ENCODE data around the gene NUP62.
"Not testable (repeated sequence)": the region's sequence is repeated elsewhere in the genome, so short reads cannot be mapped to it uniquely, and the experiment has no call there.

NUP62 gene

DNA sequence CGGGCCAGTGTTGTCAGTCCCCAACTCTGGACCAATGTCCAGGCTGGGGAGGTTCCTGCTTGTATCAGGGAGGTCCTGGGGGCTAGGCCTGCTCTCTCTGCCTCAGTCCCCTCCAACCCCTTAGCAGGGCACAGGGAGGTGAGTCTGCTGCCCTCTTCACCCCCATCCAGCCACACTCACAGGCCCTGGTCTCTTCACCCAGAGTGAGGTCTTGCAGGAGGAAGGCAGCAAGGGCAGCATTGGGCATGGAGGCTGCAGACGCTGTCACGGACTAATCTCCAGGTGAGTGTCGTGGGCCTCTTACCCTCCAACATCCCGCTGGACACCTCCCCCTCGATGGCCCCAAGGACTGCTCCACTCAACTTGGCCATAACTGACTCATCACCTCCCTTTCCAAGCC is 43.5 kb upstream of the NUP62 start:
- DNase-seq (ENCODE audit: extremely low read depth, low read depth), result no peak
- TF ChIP-seq, protein P1, sequence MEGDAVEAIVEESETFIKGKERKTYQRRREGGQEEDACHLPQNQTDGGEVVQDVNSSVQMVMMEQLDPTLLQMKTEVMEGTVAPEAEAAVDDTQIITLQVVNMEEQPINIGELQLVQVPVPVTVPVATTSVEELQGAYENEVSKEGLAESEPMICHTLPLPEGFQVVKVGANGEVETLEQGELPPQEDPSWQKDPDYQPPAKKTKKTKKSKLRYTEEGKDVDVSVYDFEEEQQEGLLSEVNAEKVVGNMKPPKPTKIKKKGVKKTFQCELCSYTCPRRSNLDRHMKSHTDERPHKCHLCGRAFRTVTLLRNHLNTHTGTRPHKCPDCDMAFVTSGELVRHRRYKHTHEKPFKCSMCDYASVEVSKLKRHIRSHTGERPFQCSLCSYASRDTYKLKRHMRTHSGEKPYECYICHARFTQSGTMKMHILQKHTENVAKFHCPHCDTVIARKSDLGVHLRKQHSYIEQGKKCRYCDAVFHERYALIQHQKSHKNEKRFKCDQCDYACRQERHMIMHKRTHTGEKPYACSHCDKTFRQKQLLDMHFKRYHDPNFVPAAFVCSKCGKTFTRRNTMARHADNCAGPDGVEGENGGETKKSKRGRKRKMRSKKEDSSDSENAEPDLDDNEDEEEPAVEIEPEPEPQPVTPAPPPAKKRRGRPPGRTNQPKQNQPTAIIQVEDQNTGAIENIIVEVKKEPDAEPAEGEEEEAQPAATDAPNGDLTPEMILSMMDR (IDR thresholded peaks at IDR 0.05; ENCODE audit: low read depth, low read length), result no peak

DNA sequence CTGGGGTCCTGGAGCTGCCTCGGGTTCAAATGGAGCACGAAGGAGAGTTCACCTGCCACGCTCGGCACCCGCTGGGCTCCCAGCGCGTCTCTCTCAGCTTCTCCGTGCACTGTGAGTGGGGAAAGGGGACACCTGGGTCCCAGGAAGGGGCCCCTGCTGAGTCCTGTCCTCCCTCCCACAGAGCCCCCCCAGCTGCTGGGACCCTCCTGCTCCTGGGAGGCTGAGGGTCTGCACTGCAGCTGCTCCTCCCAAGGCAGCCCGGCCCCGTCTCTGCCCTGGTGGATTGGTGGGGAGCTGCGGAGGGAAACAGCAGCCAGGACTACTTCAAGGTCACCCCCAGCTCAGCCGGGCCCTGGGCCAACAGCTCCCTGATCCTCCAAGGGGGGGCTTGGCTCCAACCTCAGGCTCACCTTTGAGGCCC is 42.7 kb upstream of the NUP62 start:
- no peak for DNase-seq (ENCODE audit: extremely low read depth, low read depth)
- TF ChIP-seq, protein P1 (IDR thresholded peaks at IDR 0.05; ENCODE audit: low read depth, low read length), result no peak

DNA sequence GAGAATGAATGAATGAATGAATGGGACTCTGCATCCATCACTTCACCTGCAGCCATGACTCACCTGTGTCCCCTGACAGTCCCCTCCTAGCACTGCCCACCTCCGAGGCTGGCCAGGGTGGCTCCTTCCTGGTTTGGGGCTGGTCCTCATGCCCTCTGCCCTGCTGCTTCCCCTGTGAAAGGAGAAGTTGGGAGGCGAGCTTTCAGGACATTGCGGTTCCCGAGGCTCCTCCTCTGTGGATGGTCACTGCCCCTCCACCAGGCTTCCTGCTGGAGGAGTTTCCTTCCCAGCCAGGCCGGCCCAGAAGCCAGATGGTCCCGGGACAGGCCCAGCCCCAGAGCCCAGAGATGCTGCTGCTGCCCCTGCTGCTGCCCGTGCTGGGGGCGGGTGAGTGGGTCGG is 40.1 kb upstream of the NUP62 start:
- not testable (repeated sequence) for DNase-seq (ENCODE audit: extremely low read depth, low read depth)

DNA sequence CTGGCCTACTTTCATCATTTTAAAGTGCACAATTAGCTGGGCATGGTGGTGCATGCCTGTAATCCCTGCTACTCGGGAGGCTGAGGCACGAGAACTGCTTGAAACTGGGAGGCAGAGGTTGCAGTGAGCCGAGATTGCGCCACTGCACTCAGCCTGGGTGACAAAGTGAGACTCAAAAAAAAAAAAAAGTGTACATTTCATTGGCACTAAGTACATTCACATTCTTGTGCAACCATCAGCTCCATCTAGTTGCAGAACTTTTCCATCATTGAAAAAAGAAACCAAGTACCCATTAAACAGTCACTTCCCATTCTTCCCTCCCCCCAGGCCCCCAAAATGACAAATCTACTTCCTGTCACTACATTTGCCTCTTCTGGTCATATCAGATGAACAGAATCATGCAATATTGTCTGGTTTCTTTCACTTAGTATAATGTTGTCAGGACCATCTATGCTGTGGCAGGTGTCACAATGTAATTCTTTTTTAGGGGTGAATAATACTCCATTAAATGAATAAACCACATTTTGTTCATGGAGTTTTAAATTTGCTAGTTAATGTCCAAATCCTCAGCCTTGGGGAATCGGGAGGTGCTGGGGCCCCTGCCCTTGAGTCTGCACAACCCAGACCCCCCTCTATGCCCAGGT is 39.1 kb upstream of the NUP62 start:
- no peak for DNase-seq (ENCODE audit: extremely low read depth, low read depth)
- TF ChIP-seq, protein P1 (IDR thresholded peaks at IDR 0.05; ENCODE audit: low read depth, low read length), result no peak

DNA sequence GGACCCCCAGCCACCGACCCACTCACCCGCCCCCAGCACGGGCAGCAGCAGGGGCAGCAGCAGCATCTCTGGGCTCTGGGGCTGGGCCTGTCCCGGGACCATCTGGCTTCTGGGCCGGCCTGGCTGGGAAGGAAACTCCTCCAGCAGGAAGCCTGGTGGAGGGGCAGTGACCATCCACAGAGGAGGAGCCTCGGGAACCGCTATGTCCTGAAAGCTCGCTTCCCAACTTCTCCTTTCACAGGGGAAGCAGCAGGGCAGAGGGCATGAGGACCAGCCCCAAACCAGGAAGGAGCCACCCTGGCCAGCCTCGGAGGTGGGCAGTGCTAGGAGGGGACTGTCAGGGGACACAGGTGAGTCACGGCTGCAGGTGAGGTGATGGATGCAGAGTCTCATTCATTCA is 31.7 kb upstream of the NUP62 start, which contains the start of gene SIGLEC11:
Gene SIGLEC11 (minus strand): TSS at position 193 of the 400 bp plus-strand sequence. CDS start 91 bp downstream, at position 102.
- not testable (repeated sequence) for DNase-seq (ENCODE audit: extremely low read depth, low read depth)

DNA sequence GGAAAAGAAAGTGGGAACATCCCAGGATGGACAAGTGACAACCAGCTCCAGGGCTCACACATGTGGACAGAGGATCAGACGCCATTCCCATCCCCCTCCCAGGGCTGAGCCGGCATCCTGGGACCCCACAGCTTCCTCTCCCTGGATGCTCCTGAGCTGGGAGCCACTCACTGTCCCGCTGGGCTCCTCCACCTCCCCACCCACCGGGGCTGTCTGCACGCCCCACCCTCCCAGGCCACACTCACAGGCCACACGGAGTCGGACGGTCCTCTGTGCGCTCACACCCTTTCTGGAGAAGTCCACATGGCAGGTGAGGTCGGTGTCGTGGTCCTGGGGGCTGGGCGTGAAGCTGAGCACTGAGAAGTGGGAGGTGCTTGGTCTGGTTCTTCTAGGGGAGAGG is 30.6 kb upstream of the NUP62 start:
- DNase-seq (ENCODE audit: extremely low read depth, low read depth), result not testable (repeated sequence)

DNA sequence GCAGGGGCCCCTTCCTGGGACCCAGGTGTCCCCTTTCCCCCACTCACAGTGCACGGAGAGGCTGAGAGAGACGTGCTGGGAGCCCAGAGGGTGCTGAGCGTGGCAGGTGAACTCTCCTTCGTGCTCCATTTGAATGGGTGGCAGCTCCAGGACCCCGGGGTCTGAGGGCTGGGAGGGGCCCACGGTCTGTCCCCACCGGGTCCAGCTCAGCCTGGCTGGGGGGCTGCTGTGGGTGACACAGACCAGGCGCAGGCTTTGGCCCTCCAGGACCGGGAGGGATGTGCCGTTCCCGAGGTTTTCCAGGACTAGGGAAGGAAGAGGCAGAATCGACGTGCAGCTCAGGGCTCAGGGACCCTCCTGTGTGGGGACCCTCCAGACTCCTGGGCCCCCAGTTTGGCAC is 29.3 kb upstream of the NUP62 start:
- not testable (repeated sequence) for DNase-seq (ENCODE audit: extremely low read depth, low read depth)

DNA sequence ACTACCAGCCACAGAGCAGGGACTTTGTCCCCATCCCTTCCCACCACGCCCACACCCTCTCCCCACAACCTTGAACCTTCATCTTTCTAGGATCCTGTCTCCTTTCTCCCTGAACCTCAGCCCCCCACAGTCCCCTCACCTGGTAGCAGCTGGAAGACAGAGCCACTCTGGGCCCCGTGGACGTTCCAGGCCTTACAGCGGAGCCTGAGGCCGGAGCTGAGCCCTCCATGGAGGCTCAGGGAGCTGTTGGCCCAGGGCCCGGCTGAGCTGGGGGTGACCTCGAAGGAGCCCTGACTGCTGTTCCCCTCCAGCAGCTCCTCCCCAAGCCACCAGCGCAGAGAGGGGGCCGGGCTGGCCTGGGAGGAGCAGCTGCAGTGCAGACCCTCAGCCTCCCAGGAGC is 28.8 kb upstream of the NUP62 start:
- not testable (repeated sequence) for DNase-seq (ENCODE audit: extremely low read depth, low read depth)

DNA sequence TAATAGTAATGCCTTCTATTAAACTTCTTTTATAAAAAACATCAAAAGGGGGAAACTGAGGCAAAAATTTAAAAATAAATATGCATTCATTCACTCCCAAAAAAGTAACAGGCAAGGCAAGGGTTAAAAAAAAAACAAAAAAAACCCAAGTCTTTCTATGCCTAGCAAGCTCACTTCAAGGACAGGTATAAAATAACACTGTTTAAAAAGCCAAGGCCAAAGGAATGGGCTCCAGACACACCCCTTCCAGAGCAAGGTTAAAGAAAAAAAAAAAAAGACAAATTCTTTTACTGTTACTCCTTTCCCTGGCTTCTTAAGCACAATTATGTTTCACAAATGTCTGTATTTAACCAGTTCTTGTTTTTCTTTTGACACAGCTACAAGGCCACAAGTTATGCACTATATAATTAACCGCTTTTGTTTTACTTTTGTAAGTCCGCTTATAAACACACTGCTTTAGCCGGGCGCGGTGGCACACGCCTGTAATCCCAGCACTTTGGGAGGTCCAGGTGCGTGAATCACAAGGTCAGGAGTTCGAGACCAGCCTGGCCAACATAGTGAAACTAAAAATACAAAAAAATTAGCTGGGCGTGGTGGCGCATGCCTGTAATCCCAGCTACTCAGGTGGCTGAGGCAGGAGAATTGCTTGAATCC is 28.1 kb upstream of the NUP62 start:
- TF ChIP-seq, protein P1 (IDR thresholded peaks at IDR 0.05; ENCODE audit: low read depth, low read length), result no peak
- DNase-seq (ENCODE audit: extremely low read depth, low read depth), result no peak

DNA sequence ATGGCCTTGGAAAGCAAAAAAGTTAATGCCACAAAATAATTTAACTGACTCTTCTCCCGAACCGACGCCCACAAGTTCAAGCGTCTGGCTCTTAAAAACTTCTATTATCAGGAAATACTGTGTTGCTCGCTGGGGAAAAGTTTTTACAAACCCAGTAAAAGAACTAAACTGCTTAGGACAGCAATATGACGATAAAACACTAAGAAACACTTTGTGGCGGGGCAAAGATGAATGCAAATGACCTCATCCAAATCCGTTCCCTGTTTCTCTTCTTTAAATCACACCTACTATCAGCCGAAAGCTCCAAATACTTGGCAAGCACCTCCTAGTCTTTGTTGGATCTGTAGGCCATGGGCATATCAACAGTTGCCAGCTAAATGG is 26.8 kb upstream of the NUP62 start:
- DNase-seq (ENCODE audit: extremely low read depth, low read depth), result no peak
- TF ChIP-seq, protein P1 (IDR thresholded peaks at IDR 0.05; ENCODE audit: low read depth, low read length), result no peak

All from AG09319 (cell line).